K562 (cell line): ENCODE data around the gene RABL6. TPM values are rescaled to one million over a fixed set of nuclear protein-coding genes. Genes with fewer than 3 reads are reported as not detected.

Experiments
- CCAR2 ChIP-seq: fragments of 200-400 bp; formaldehyde crosslinking; IDR thresholded peaks from 2 replicates; pipeline ENCODE4 v1.6.1; 2017; ENCODE audit warnings: mild to moderate bottlenecking, low read depth, low read length
- CEBPG ChIP-seq, 3 experiments: fragments of 200-800 bp in 1 of 3; sonication (Bioruptor generic) in 1 of 3; sonication (generic) in 1 of 3; formaldehyde crosslinking in 1 of 3; IDR thresholded peaks in 2 of 3; conservative IDR thresholded peaks in 1 of 3; 2 replicates each; pipeline versions ENCODE4 v1.6.1 to v1.8.0; 2016 to 2022; ENCODE audit warnings: missing compliant biosample characterization in 2 of 3, missing genetic modification characterization in 2 of 3, mild to moderate bottlenecking in 1 of 3, missing genetic modification reagents in 1 of 3
- CHCHD3 ChIP-seq: fragments of 250-450 bp; sonication (Bioruptor Pico); IDR thresholded peaks from 2 replicates; pipeline ENCODE4 v2.1.2; 2022; ENCODE audit warnings: mild to moderate bottlenecking
- CREBBP ChIP-seq: IDR thresholded peaks from one replicate; pipeline ENCODE4 v1.6.1; 2012; ENCODE audit warnings: low read depth, mild to moderate bottlenecking, control low read depth, inconsistent platforms, low read length
- CREM ChIP-seq: IDR thresholded peaks from 2 replicates; pipeline ENCODE4 v1.6.1; 2014; ENCODE audit warnings: antibody characterized with exemption, low read depth
- ERF ChIP-seq: fragments of 450-650 bp; formaldehyde crosslinking; IDR thresholded peaks from 2 replicates; pipeline ENCODE4 v1.4.0; 2020; ENCODE audit warnings: mild to moderate bottlenecking, mixed read lengths
- HDAC6 ChIP-seq: IDR thresholded peaks from 2 replicates; pipeline ENCODE4 v1.6.1; 2012; ENCODE audit warnings: low read depth, mild to moderate bottlenecking, control low read depth, inconsistent platforms, low read length, moderate library complexity
- HLTF ChIP-seq: fragments of 450-650 bp; IDR thresholded peaks from 2 replicates; pipeline ENCODE4 v1.6.1; 2016
- HOXB6 ChIP-seq: fragments of 250-450 bp; sonication (Bioruptor Pico); IDR thresholded peaks from 2 replicates; pipeline ENCODE4 v1.5.1; 2022; ENCODE audit warnings: mild to moderate bottlenecking, borderline replicate concordance
- KDM1A ChIP-seq, 2 experiments: fragments of 450-650 bp; IDR thresholded peaks; 2 replicates each; pipeline ENCODE4 v1.6.1; 2016; ENCODE audit warnings: mild to moderate bottlenecking in 2 of 2
- KLF10 ChIP-seq: fragments of 250-450 bp; sonication (Bioruptor Pico); IDR thresholded peaks from 2 replicates; pipeline ENCODE4 v1.6.1; 2021; ENCODE audit warnings: matching md5 sums
- MAFK ChIP-seq: IDR thresholded peaks from 2 replicates; pipeline ENCODE4 v1.6.1; 2011; ENCODE audit warnings: low read length, improper control_type of control experiment
- MITF ChIP-seq: IDR thresholded peaks from 2 replicates; pipeline ENCODE4 v1.6.1; 2014; ENCODE audit warnings: antibody characterized with exemption
- MLLT1 ChIP-seq, 2 experiments: fragments of 450-650 bp; IDR thresholded peaks; 2 replicates each; pipeline ENCODE4 v1.6.1; 2016
- NFE2 ChIP-seq: IDR thresholded peaks from 2 replicates; pipeline ENCODE4 v1.6.1; 2014; ENCODE audit warnings: antibody characterized with exemption, low read depth
- RAD21 ChIP-seq, 2 experiments: fragments of 250-450 bp in 1 of 2; fragments of 450-650 bp in 1 of 2; sonication (Bioruptor Pico) in 1 of 2; formaldehyde crosslinking in 1 of 2; IDR thresholded peaks in 1 of 2; conservative IDR thresholded peaks in 1 of 2; 2 replicates each; pipeline versions ENCODE4 v1.4.0 to v1.8.0; 2020 to 2022; ENCODE audit warnings: mild to moderate bottlenecking in 2 of 2, moderate library complexity in 1 of 2
- RHOXF2B ChIP-seq: fragments of 250-450 bp; sonication (Bioruptor Pico); conservative IDR thresholded peaks from 2 replicates; pipeline ENCODE4 v1.5.1; 2021
- SIN3A ChIP-seq, 2 experiments: fragments of 150-350 bp in 1 of 2; IDR thresholded peaks; 2 replicates each; pipeline ENCODE4 v1.6.1; 2011 to 2016; ENCODE audit warnings: borderline replicate concordance in 2 of 2, low read depth in 2 of 2, low read length in 2 of 2, mild to moderate bottlenecking in 2 of 2, moderate library complexity in 2 of 2; ENCODE audit not compliant: control insufficient read depth in 1 of 2
- SNIP1 ChIP-seq: fragments of 450-650 bp; IDR thresholded peaks from 2 replicates; pipeline ENCODE4 v1.7.1; 2017; ENCODE audit warnings: low read depth, mild to moderate bottlenecking
- TCF7L2 ChIP-seq: fragments of 150-350 bp; IDR thresholded peaks from 2 replicates; pipeline ENCODE4 v1.6.1; 2016; ENCODE audit warnings: low read depth, mild to moderate bottlenecking, low read length, moderate library complexity
- ZFX ChIP-seq: sonication (generic); formaldehyde crosslinking; IDR thresholded peaks from 2 replicates; pipeline ENCODE4 v1.8.0; 2022; ENCODE audit warnings: mild to moderate bottlenecking, missing genetic modification reagents, moderate library complexity
- ZNF408 ChIP-seq: fragments of 250-450 bp; sonication (Bioruptor Pico); IDR thresholded peaks from 2 replicates; pipeline ENCODE4 v1.4.0; 2020; ENCODE audit warnings: low read depth, mild to moderate bottlenecking, moderate library complexity
- ZNF830 ChIP-seq: fragments of 250-450 bp; sonication (Bioruptor Pico); IDR thresholded peaks from 2 replicates; pipeline ENCODE4 v1.5.0; 2021; ENCODE audit warnings: mild to moderate bottlenecking
- polyA plus RNA-seq, 8 experiments: library from polyadenylated mRNA; depleted of rRNA in 4 of 8; stranded (reverse) in 5 of 8; unstranded in 3 of 8; fragments of >200 nt; fragmentation: Nextera tagmentation in 2 of 8; fragmentation: Illumina TruSeq in 1 of 8; extraction: Ambion mirVana in 2 of 8; extraction: Trizol in 1 of 8; gene quantifications; 2 replicates each; pipeline versions ENCODE4 v1.2.1 to v1.2.3, GENCODE V29; 2011 to 2014; ENCODE audit warnings: inconsistent platforms in 1 of 8, missing spikeins in 1 of 8
- total RNA-seq, 7 experiments: library from RNA; depleted of rRNA in 6 of 7; stranded (reverse); fragments of >200 nt in 6 of 7; fragmentation: Illumina TruSeq in 2 of 7; extraction: Trizol in 2 of 7; gene quantifications; 2 replicates each; pipeline versions ENCODE4 v1.2.1 to v1.2.3, GENCODE V29; 2011 to 2021; ENCODE audit warnings: low replicate concordance in 1 of 7
- TF ChIP-seq, protein P1 (sequence below): sonication (generic); formaldehyde crosslinking; IDR thresholded peaks from 2 replicates; pipeline ENCODE4 v1.8.1; 2023; ENCODE audit warnings: mild to moderate bottlenecking, missing genetic modification reagents
- TF ChIP-seq, protein P2 (sequence below): fragments of 200-800 bp; sonication (Bioruptor generic); IDR thresholded peaks from 2 replicates; pipeline ENCODE4 v1.6.1; 2017; ENCODE audit warnings: missing genetic modification characterization, missing compliant biosample characterization

The RABL6 gene
- total and polyA plus RNA-seq, 9 of the 15 experiments (the other 6 are each of a cell fraction or from before 2014, with no cell fraction given), result 5.6 to 181 (median 84.5) TPM

DNA sequence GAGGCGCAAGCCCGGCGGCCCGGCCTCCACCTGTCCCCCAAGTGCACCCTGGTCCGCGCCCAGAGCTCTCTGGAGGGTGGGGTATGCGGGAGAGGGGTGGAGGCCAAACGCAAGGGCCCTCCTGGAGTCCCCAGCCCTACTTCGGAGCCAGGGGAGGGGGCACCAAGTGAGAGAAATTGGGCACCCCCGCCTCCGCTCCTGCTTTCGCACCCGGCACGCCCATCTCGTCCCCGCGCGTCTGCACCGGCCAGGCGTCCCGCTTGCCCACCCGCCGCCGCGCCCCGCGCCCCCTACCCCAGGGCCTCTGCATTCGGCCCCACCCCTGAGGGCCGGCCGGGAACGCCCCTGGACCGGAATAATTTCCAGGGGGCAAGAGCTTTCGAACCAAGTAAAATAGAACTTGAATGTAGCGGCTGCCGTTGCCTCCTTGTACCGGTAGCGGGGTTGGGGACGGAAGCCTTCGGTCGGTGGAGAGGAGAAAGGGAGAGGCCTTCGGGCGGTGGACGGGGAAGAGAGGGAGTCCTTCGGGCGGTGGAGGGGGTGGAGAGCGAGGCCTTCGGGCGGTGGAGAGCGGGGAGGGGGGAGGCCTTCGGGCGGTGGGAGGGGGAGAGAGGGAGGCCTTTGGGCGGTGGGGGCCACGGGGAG is 40.8 kb downstream of the RABL6 start (continued):
- TF ChIP-seq MLLT1 (IDR thresholded peaks at IDR 0.05) (no peak; a peak in 1 of 4 replicates), HOXB6 (CRISPR knock-in tag) (no peak), CHCHD3 (no peak), TCF7L2 (no peak), RHOXF2B (CRISPR knock-in tag) (no peak), HLTF (no peak), CREM (no peak), ZNF830 (CRISPR knock-in tag) (no peak), KLF10 (CRISPR knock-in tag) (no peak), RAD21 (CRISPR knock-in tag; conservative IDR thresholded peaks at IDR 0.05 in 1 of 2, IDR thresholded peaks at IDR 0.05 in 1 of 2) (no peak), SIN3A (IDR thresholded peaks at IDR 0.05; ENCODE audit: borderline replicate concordance in 2 of 2, control insufficient read depth in 1 of 2, low read depth in 2 of 2, low read length in 2 of 2) (peak in 1 of 2 experiments; percentile 38; a peak in 2 of 4 replicates), MAFK (no peak), SNIP1 (no peak), CCAR2 (no peak), CREBBP (no peak), ZFX (peak; percentile 44), KDM1A (IDR thresholded peaks at IDR 0.05) (no peak), HDAC6 (no peak), ERF (CRISPR knock-in tag) (no peak), ZNF408 (CRISPR knock-in tag) (no peak), NFE2 (no peak), MITF (no peak), CEBPG (CRISPR knock-in tag; IDR thresholded peaks at IDR 0.05) (no peak), CEBPG (tag; conservative IDR thresholded peaks at IDR 0.05 in 1 of 2, IDR thresholded peaks at IDR 0.05 in 1 of 2) (no peak)
- TF ChIP-seq, protein P1, sequence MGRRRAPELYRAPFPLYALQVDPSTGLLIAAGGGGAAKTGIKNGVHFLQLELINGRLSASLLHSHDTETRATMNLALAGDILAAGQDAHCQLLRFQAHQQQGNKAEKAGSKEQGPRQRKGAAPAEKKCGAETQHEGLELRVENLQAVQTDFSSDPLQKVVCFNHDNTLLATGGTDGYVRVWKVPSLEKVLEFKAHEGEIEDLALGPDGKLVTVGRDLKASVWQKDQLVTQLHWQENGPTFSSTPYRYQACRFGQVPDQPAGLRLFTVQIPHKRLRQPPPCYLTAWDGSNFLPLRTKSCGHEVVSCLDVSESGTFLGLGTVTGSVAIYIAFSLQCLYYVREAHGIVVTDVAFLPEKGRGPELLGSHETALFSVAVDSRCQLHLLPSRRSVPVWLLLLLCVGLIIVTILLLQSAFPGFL, result no peak
- TF ChIP-seq, protein P2, sequence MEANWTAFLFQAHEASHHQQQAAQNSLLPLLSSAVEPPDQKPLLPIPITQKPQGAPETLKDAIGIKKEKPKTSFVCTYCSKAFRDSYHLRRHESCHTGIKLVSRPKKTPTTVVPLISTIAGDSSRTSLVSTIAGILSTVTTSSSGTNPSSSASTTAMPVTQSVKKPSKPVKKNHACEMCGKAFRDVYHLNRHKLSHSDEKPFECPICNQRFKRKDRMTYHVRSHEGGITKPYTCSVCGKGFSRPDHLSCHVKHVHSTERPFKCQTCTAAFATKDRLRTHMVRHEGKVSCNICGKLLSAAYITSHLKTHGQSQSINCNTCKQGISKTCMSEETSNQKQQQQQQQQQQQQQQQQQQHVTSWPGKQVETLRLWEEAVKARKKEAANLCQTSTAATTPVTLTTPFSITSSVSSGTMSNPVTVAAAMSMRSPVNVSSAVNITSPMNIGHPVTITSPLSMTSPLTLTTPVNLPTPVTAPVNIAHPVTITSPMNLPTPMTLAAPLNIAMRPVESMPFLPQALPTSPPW, result no peak
